Immature natural killer cell (primary cell): ENCODE results near the gene RPS3A. TPM values are rescaled to one million over a fixed set of nuclear protein-coding genes. Genes with fewer than 3 reads are reported as not detected.
"Not testable (repeated sequence)": the region's sequence is repeated elsewhere in the genome, so short reads cannot be mapped to it uniquely, and the experiment has no call there.

ENCODE experiments used
- DNase-seq, 3 donors: peaks; one replicate each; pipeline ENCODE4 v3.0.0; 2022; ENCODE audit warnings: mixed read lengths in 1 of 3
- H3K27ac Mint-ChIP-seq, 6 donors: one replicate each; pipeline ENCODE4 v1.8.0; 2020; ENCODE audit warnings: mixed read lengths in 6 of 6, mild to moderate bottlenecking in 5 of 6, inconsistent platforms in 4 of 6, moderate library complexity in 3 of 6
- H3K27me3 Mint-ChIP-seq, 3 donors: one replicate each; pipeline ENCODE4 v1.8.0; 2020 to 2021; ENCODE audit warnings: low read depth in 3 of 3, mild to moderate bottlenecking in 3 of 3, mixed read lengths in 3 of 3, moderate library complexity in 3 of 3, inconsistent platforms in 1 of 3
- H3K36me3 Mint-ChIP-seq, 3 donors: one replicate each; pipeline ENCODE4 v1.8.0; 2020; ENCODE audit warnings: mixed read lengths in 3 of 3, inconsistent platforms in 2 of 3, mild to moderate bottlenecking in 2 of 3
- H3K4me1 Mint-ChIP-seq, 2 donors: one replicate each; pipeline ENCODE4 v1.8.0; 2020; ENCODE audit warnings: inconsistent platforms in 2 of 2, mild to moderate bottlenecking in 2 of 2, mixed read lengths in 2 of 2, moderate library complexity in 1 of 2
- H3K4me3 Mint-ChIP-seq, 5 donors: one replicate each; pipeline ENCODE4 v1.8.0; 2020; ENCODE audit warnings: mild to moderate bottlenecking in 5 of 5, mixed read lengths in 5 of 5, inconsistent platforms in 3 of 5, moderate library complexity in 3 of 5
- H3K9me3 Mint-ChIP-seq, 6 donors: one replicate each; pipeline ENCODE4 v1.8.0; 2020; ENCODE audit warnings: mild to moderate bottlenecking in 6 of 6, mixed read lengths in 6 of 6, inconsistent platforms in 4 of 6, moderate library complexity in 3 of 6
- polyA plus RNA-seq, 3 donors: library from polyadenylated mRNA; unstranded; fragments of 300-500 nt; fragmentation: Illumina TruSeq; gene quantifications; one replicate each; pipeline ENCODE4 v1.2.3, GENCODE V29; 2021

Gene RPS3A
- polyA plus RNA-seq: 1,000 to 10,000 TPM; 1,390 to 5,226 (median 1,859) TPM

- Mint-ChIP-seq H3K9me3 (no peaks in the 10 kb centered on the region), H3K27ac (peak within 1 kb of the TSS; percentile 95 to 98 (median 97)), H3K36me3 (peaks cover 3 to 19% (median 18%) of the 10 kb centered on the region in 3 donors), H3K4me1 (peaks cover 41 to 44% of the 10 kb centered on the region in 2 donors), H3K27me3 (peaks cover 12 to 15% (median 12%) of the 10 kb centered on the region in 3 donors), H3K4me3 (peak within 1 kb of the TSS; percentile 92 to 100 (median 98))
- DNase-seq: peak; percentile 99
Measured at GRCh38 chr4:151099229-151099975, at the start of gene RPS3A. RPS3A (plus strand) TSS chr4:151099628; CDS start chr4:151099653, 25 bp downstream.

- no peak overlapping the region for H3K27ac Mint-ChIP-seq
- H3K27me3 Mint-ChIP-seq: peaks cover 0 to 7% (median 2%) of the 10 kb centered on the region in 3 donors
- H3K9me3 Mint-ChIP-seq: no peaks in the 10 kb centered on the region
Measured at GRCh38 chr4:151052785-151053184, 46.6 kb upstream of the RPS3A start.

GRCh38 chr4:151055539-151055938, 43.9 kb upstream of the RPS3A start:
- DNase-seq: no peak
- H3K27me3 Mint-ChIP-seq: peaks cover 0 to 3% (median 2%) of the 10 kb centered on the region in 3 donors
- H3K36me3 Mint-ChIP-seq: no peaks in the 10 kb centered on the region
- H3K9me3 Mint-ChIP-seq: no peaks in the 10 kb centered on the region
- H3K4me3 Mint-ChIP-seq: no peak overlapping the region
- H3K27ac Mint-ChIP-seq: no peak overlapping the region
- H3K4me1 Mint-ChIP-seq: no peaks in the 10 kb centered on the region

More at GRCh38 chr4:151052785-151053184, 46.6 kb upstream of the RPS3A start:
- Mint-ChIP-seq H3K4me1 (no peaks in the 10 kb centered on the region), H3K4me3 (no peak overlapping the region), H3K36me3 (no peaks in the 10 kb centered on the region)
- no peak for DNase-seq

- H3K27ac Mint-ChIP-seq, H3K4me3 Mint-ChIP-seq, H3K36me3 Mint-ChIP-seq, H3K27me3 Mint-ChIP-seq, H3K4me1 Mint-ChIP-seq, DNase-seq, H3K9me3 Mint-ChIP-seq: not testable (repeated sequence)
Measured at GRCh38 chr4:151063143-151063542, 36.3 kb upstream of the RPS3A start.

GRCh38 chr4:151067316-151067970, 32.0 kb upstream of the RPS3A start:
- Mint-ChIP-seq H3K9me3 (no peaks in the 10 kb centered on the region), H3K4me1 (no peaks in the 10 kb centered on the region), H3K36me3 (no peaks in the 10 kb centered on the region), H3K27ac (no peak overlapping the region), H3K27me3 (peaks cover 0 to 10% (median 3%) of the 10 kb centered on the region in 3 donors), H3K4me3 (no peak overlapping the region)
- no peak for DNase-seq

- no peaks in the 10 kb centered on the region for H3K36me3 Mint-ChIP-seq
- H3K27ac Mint-ChIP-seq: no peak overlapping the region
Measured at GRCh38 chr4:151074416-151074916, 25.0 kb upstream of the RPS3A start.

GRCh38 chr4:151077978-151078377, 21.4 kb upstream of the RPS3A start:
- not testable (repeated sequence) for H3K4me1 Mint-ChIP-seq, H3K9me3 Mint-ChIP-seq, H3K36me3 Mint-ChIP-seq, H3K27ac Mint-ChIP-seq, DNase-seq, H3K4me3 Mint-ChIP-seq, H3K27me3 Mint-ChIP-seq

More at GRCh38 chr4:151074416-151074916, 25.0 kb upstream of the RPS3A start:
- no peaks in the 10 kb centered on the region for H3K9me3 Mint-ChIP-seq
- no peaks in the 10 kb centered on the region for H3K4me1 Mint-ChIP-seq
- H3K27me3 Mint-ChIP-seq: peaks cover 0 to 12% (median 3%) of the 10 kb centered on the region in 3 donors
- no peak for DNase-seq
- no peak overlapping the region for H3K4me3 Mint-ChIP-seq

- H3K36me3 Mint-ChIP-seq: no peaks in the 10 kb centered on the region
- H3K4me1 Mint-ChIP-seq: no peaks in the 10 kb centered on the region
- H3K27ac Mint-ChIP-seq: no peak overlapping the region
- no peaks in the 10 kb centered on the region for H3K9me3 Mint-ChIP-seq
- DNase-seq: no peak
- H3K27me3 Mint-ChIP-seq: peaks cover 0 to 11% (median 0%) of the 10 kb centered on the region in 3 donors
- H3K4me3 Mint-ChIP-seq: no peak overlapping the region
Measured at GRCh38 chr4:151087467-151087866, 12.0 kb upstream of the RPS3A start.

GRCh38 chr4:151091047-151091446, 8.4 kb upstream of the RPS3A start:
- Mint-ChIP-seq H3K36me3 (no peaks in the 10 kb centered on the region), H3K4me3 (no peak overlapping the region), H3K27me3 (peaks cover 1 to 17% (median 2%) of the 10 kb centered on the region in 3 donors), H3K27ac (no peak overlapping the region), H3K9me3 (no peaks in the 10 kb centered on the region), H3K4me1 (no peaks in the 10 kb centered on the region)
- no peak for DNase-seq

GRCh38 chr4:151092488-151092887, 6.9 kb upstream of the RPS3A start:
- no peaks in the 10 kb centered on the region for H3K36me3 Mint-ChIP-seq
- no peaks in the 10 kb centered on the region for H3K4me1 Mint-ChIP-seq
- H3K27ac Mint-ChIP-seq: peak overlapping the region in 1 of 6 donors; percentile 4
- no peak overlapping the region for H3K4me3 Mint-ChIP-seq
- no peak for DNase-seq
- H3K9me3 Mint-ChIP-seq: no peaks in the 10 kb centered on the region
- H3K27me3 Mint-ChIP-seq: peaks cover 1 to 13% (median 2%) of the 10 kb centered on the region in 3 donors

GRCh38 chr4:151093203-151093602, 6.2 kb upstream of the RPS3A start:
- no peak overlapping the region for H3K4me3 Mint-ChIP-seq
- no peaks in the 10 kb centered on the region for H3K36me3 Mint-ChIP-seq
- peak overlapping the region in 1 of 6 donors; percentile 55 for H3K27ac Mint-ChIP-seq
- peaks cover 1 to 13% (median 2%) of the 10 kb centered on the region in 3 donors for H3K27me3 Mint-ChIP-seq
- H3K9me3 Mint-ChIP-seq: no peaks in the 10 kb centered on the region
- H3K4me1 Mint-ChIP-seq: peaks cover 0 to 2% of the 10 kb centered on the region in 2 donors
- no peak for DNase-seq

- H3K9me3 Mint-ChIP-seq: no peaks in the 10 kb centered on the region
- H3K27ac Mint-ChIP-seq: no peak overlapping the region
- H3K36me3 Mint-ChIP-seq: no peaks in the 10 kb centered on the region
- H3K27me3 Mint-ChIP-seq: peaks cover 7 to 16% (median 7%) of the 10 kb centered on the region in 3 donors
- H3K4me3 Mint-ChIP-seq: no peak overlapping the region
- DNase-seq: no peak
- peaks cover 7 to 9% of the 10 kb centered on the region in 2 donors for H3K4me1 Mint-ChIP-seq
Measured at GRCh38 chr4:151094290-151094751, 5.1 kb upstream of the RPS3A start.

- Mint-ChIP-seq H3K36me3 (peaks cover 0 to 3% (median 0%) of the 10 kb centered on the region in 3 donors), H3K27ac (peak overlapping the region in 1 of 6 donors; percentile 0), H3K9me3 (no peaks in the 10 kb centered on the region), H3K4me3 (no peak overlapping the region), H3K4me1 (peaks cover 15 to 16% of the 10 kb centered on the region in 2 donors), H3K27me3 (peaks cover 10 to 19% (median 15%) of the 10 kb centered on the region in 3 donors)
- no peak for DNase-seq
Measured at GRCh38 chr4:151095142-151095541, 4.3 kb upstream of the RPS3A start.

- H3K27me3 Mint-ChIP-seq: peaks cover 12 to 16% (median 12%) of the 10 kb centered on the region in 3 donors
- peak overlapping the region; percentile 48 to 98 (median 96) for H3K27ac Mint-ChIP-seq
- peaks cover 3 to 18% (median 13%) of the 10 kb centered on the region in 3 donors for H3K36me3 Mint-ChIP-seq
- H3K9me3 Mint-ChIP-seq: no peaks in the 10 kb centered on the region
- DNase-seq: no peak
- peaks cover 39 to 41% of the 10 kb centered on the region in 2 donors for H3K4me1 Mint-ChIP-seq
- peak overlapping the region in 4 of 5 donors; percentile 38 to 67 (median 53) for H3K4me3 Mint-ChIP-seq
Measured at GRCh38 chr4:151097759-151098158, 1.7 kb upstream of the RPS3A start.
